Measurements from ENCODE around the gene FAM222A. TPM values are rescaled to one million over a fixed set of nuclear protein-coding genes. Genes with fewer than 3 reads are reported as not detected.

FAM222A gene
- polyA plus RNA-seq, 2 of the 4 experiments (the other 2 are of a cell fraction): 0.98 to 3.2 TPM

DNA sequence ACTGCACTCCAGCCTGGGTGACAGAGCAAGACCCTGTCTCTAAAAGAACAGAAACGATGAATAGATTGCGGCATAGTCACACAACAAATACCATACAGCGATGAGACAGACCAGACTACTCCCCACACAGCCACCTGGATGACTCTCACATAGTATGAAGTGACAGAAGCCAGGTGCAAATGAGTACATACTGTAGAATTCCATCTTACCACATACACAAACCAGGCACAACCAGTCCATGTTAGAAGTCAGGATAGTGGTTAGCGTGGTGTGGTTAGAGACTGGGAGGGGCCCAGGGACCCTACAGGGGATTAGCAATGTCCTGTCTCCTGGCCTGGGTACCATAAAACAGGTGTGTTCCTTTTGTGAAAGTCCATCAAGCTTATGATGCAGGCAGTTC is 53.8 kb downstream of the FAM222A start (continued):
- TF ChIP-seq RARB (CRISPR knock-in tag; IDR thresholded peaks at IDR 0.05) (no peak), SREBF2 (IDR thresholded peaks at IDR 0.05) (no peak)

DNA sequence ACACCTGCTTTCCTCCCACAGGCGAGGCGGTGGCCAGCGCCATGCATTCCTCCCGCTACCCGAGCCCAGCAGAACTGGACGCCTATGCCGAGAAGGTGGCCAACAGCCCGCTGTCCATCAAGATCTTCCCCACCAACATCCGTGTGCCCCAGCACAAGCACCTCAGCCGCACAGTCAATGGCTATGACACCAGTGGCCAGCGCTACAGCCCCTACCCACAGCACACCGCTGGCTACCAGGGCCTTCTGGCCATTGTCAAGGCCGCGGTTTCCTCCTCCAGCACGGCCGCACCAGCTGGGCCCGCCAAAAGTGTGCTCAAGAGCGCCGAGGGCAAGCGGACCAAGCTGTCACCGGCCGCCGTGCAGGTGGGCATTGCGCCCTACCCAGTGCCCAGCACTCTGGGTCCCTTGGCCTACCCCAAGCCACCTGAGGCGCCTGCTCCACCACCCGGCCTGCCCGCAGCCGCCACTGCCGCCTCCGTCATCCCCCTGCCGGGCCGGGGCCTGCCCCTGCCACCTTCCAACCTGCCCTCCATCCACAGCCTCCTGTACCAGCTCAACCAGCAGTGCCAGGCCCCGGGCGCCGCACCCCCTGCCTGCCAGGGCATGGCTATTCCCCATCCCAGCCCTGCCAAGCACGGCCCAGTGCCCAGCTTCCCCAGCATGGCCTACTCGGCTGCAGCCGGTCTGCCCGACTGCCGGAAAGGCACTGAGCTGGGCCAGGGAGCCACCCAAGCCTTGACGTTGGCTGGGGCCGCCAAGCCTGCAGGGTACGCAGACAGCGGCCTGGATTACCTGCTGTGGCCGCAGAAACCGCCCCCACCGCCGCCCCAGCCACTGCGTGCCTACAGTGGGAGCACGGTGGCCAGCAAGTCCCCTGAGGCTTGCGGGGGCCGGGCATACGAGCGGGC is 54.6 kb downstream of the FAM222A start:
- ChIA-PET CTCF (interaction anchor here (1.6 to 2.0 kb wide), 2 partner anchors 54 to 171 kb away, joined by 4 to 8 read pairs; no protein-coding TSS in a partner anchor), POLR2A (no interaction called here)
- WGBS (ENCODE audit: missing lambda C conversion rate): 89% methylated on average over 39 of the region's 54 CpGs
- Histone ChIP-seq H3K4me3 (no peak overlapping the region), H3K4me1 (no peaks in the 10 kb centered on the region), H3K27ac (no peak overlapping the region), H3K4me2 (no peak overlapping the region), H3K9me3 (no peaks in the 10 kb centered on the region)
- ATAC-seq (no peak), FAIRE-seq (no peak), DNase-seq (ENCODE audit: low read depth in 1 of 2, low spot score in 1 of 2) (no peak)
- TF ChIP-seq KDM1A (IDR thresholded peaks at IDR 0.05; ENCODE audit: low read depth) (no peak), RNF2 (IDR thresholded peaks at IDR 0.05; ENCODE audit: borderline replicate concordance, low read depth) (no peak)
- TF ChIP-seq, protein P1, sequence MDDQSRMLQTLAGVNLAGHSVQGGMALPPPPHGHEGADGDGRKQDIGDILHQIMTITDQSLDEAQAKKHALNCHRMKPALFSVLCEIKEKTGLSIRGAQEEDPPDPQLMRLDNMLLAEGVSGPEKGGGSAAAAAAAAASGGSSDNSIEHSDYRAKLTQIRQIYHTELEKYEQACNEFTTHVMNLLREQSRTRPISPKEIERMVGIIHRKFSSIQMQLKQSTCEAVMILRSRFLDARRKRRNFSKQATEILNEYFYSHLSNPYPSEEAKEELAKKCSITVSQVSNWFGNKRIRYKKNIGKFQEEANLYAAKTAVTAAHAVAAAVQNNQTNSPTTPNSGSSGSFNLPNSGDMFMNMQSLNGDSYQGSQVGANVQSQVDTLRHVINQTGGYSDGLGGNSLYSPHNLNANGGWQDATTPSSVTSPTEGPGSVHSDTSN (IDR thresholded peaks at IDR 0.05): no peak

DNA sequence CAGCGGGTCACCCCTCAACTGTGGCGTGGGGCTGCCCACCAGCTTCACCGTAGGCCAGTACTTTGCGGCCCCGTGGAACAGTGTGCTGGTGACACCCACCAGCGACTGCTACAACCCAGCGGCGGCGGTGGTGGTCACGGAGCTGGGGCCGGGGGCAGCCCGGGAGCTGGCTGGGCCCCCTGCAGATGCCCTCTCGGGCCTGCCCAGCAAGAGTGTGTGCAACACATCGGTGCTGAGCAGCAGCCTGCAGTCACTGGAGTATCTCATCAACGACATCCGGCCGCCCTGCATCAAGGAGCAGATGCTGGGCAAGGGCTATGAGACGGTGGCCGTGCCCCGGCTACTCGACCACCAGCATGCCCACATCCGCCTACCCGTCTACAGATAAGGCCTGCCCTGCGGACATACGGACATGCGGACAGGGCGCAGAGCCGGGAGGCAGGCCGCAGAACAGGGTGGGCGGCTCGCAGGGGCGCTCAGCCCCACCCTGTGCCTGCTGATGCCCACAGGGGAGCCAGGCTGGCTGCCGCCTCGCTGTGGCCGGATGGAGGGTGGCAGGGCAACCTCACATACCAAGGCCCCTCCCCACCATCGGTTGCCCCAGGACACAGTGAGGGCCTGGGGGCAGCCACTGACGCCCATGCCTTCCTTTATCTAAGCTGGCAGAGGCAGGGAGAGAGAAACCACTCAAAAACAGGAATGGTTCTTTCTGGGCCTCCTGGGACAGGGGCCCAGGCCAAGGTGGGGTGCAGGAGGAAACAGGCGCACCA is 55.5 kb downstream of the FAM222A start:
- DNase-seq (ENCODE audit: low read depth in 1 of 2, low spot score in 1 of 2) (no peak), ATAC-seq (no peak), FAIRE-seq (no peak)
- TF ChIP-seq HDAC2 (IDR thresholded peaks at IDR 0.05) (no peak), FOSL2 (IDR thresholded peaks at IDR 0.05) (no peak), FOSL2 (CRISPR knock-in tag; IDR thresholded peaks at IDR 0.05) (no peak), CBX2 (IDR thresholded peaks at IDR 0.05; ENCODE audit: borderline replicate concordance, low read depth) (no peak), RAD21 (conservative IDR thresholded peaks at IDR 0.05 in 1 of 2, IDR thresholded peaks at IDR 0.05 in 1 of 2) (no peak), EHF (CRISPR knock-in tag; IDR thresholded peaks at IDR 0.05) (no peak), ESRRA (IDR thresholded peaks at IDR 0.05; ENCODE audit: borderline replicate concordance, low read length) (no peak), MAFK (IDR thresholded peaks at IDR 0.05; ENCODE audit: partially characterized antibody) (no peak), MYC (IDR thresholded peaks at IDR 0.05; ENCODE audit: borderline replicate concordance, low read length) (no peak), FOSB (CRISPR knock-in tag; IDR thresholded peaks at IDR 0.05) (no peak), JUN (IDR thresholded peaks at IDR 0.05) (no peak)
- TF ChIP-seq, protein P2, sequence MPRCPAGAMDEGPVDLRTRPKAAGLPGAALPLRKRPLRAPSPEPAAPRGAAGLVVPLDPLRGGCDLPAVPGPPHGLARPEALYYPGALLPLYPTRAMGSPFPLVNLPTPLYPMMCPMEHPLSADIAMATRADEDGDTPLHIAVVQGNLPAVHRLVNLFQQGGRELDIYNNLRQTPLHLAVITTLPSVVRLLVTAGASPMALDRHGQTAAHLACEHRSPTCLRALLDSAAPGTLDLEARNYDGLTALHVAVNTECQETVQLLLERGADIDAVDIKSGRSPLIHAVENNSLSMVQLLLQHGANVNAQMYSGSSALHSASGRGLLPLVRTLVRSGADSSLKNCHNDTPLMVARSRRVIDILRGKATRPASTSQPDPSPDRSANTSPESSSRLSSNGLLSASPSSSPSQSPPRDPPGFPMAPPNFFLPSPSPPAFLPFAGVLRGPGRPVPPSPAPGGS (IDR thresholded peaks at IDR 0.05): no peak
- POLR2A ChIA-PET: no interaction called here
- Histone ChIP-seq H3K27ac (no peak overlapping the region), H3K4me3 (no peak overlapping the region), H3K4me2 (no peak overlapping the region), H3K9me3 (no peaks in the 10 kb centered on the region), H3K4me1 (no peaks in the 10 kb centered on the region)
- CTCF ChIA-PET: interaction anchor here (1.6 to 2.0 kb wide), 2 partner anchors 55 to 172 kb away, joined by 4 to 8 read pairs; no protein-coding TSS in a partner anchor
- WGBS (ENCODE audit: missing lambda C conversion rate): 97% methylated on average over 15 of the region's 38 CpGs

Data from A549 (cell line).